Loucy (cell line): ENCODE measurements around the gene NDUFAB1.

Source experiments
- CTCF ChIP-seq: fragments of 200-600 bp; sonication (generic); conservative IDR thresholded peaks from 2 replicates; pipeline ENCODE4 v1.5.1; 2014; ENCODE audit warnings: mild to moderate bottlenecking, antibody characterized with exemption, low read length
- EZH2phosphoT487 ChIP-seq: fragments of 200-600 bp; IDR thresholded peaks from 2 replicates; pipeline ENCODE4 v1.6.1; 2018; ENCODE audit warnings: antibody characterized with exemption, mild to moderate bottlenecking, moderate library complexity, borderline replicate concordance

- no peak for TF ChIP-seq CTCF
- TF ChIP-seq EZH2phosphoT487, result no peak
Observed at GRCh38 chr16:23566724-23567123, 29.4 kb downstream of the NDUFAB1 start.
